OCI-LY3 (cell line): ENCODE data around the gene NCKAP5.

Experiments used
- CTCF ChIP-seq: fragments of 200-600, 300-600 bp; sonication (generic); IDR thresholded peaks from 2 replicates; pipeline ENCODE4 v1.5.1; 2014; ENCODE audit warnings: antibody characterized with exemption, low read length, low read depth
- EZH2phosphoT487 ChIP-seq: fragments of 200-600 bp; shearing (Covaris generic); IDR thresholded peaks from 2 replicates; pipeline ENCODE4 v1.6.1; 2018; ENCODE audit warnings: antibody characterized with exemption, mixed run types, low read depth

- TF ChIP-seq CTCF (no peak), EZH2phosphoT487 (no peak)
These were observed 426.2 kb downstream of the NCKAP5 start for GRCh38 chr2:133142087-133142486.
